RKO (cell line): ENCODE results near the gene PRKAB1.
A peak's percentile ranks its signal among the peaks of the same experiment; 100 is the strongest.
"Not testable (repeated sequence)": the region's sequence is repeated elsewhere in the genome, so short reads cannot be mapped to it uniquely, and the experiment has no call there.

Experiments
- DNase-seq: peaks from one replicate; pipeline ENCODE4 v3.0.0-alpha.2; 2016; ENCODE audit warnings: low spot score

Gene PRKAB1

DNA sequence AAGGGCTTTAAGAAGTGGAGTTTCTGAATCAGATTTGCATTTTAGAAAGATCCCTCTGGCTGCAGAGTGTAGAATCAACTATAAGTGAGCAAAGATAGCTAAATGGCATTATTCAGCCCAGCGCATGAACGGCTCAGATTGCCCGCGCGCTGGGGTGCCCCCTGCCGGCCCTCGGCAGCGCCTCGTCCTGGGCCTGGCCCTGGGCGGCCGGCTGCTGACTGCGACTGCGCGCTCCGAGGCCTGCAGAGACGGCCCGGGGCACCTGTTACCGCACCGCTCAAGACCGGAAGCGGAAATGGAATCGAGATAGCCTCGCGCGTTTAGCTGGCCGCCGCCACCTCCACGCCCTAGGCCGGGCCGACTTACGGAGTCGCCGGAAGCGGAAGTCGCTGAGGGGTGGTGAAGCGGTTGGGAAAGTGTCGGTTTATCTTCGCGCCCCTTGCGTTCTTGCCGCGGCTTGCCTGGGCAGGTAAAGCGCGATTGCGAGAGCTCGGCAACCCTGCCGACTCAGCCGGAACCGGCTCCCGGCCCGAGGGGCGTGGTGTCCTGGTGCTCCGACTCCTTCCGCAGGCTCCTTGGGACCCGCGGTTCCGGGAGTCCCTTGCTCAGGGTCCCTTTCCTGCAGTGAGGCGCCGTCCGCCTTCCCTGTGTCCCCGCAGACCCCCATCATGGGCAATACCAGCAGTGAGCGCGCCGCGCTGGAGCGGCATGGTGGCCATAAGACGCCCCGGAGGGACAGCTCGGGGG lies at the start of gene PRKAB1:
PRKAB1 (plus strand) TSS at position 557 of the 747 bp plus-strand sequence; CDS start at position 669, 112 bp downstream.
- peak; percentile 98 for DNase-seq

DNA sequence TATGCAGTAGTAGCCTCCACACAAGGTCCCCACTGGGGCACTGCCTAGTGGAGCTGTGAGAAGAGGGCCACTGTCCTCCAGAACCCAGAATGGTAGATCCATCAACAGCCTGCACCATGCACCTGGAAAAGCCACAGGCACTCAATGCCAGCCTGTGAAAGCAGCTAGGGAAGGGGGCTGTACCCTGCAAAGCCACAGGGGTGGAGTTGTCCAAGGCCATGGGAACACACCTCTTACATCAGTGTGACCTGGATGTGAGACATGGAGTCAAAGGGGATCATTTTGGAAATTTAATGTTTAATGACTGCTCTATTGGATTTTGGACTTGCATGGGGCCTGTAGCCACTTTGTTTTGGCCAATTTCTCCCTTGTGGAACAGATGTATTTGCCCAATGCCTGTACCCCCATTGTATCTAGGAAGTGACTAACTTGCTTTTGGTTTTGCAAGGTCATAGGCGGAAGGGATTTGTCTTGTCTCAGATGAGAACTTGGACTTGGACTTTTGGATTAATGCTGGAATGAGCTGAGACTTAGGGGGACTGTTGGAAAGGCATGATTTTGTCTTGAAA lies 49.5 kb upstream of the PRKAB1 start:
- not testable (repeated sequence) for DNase-seq

DNA sequence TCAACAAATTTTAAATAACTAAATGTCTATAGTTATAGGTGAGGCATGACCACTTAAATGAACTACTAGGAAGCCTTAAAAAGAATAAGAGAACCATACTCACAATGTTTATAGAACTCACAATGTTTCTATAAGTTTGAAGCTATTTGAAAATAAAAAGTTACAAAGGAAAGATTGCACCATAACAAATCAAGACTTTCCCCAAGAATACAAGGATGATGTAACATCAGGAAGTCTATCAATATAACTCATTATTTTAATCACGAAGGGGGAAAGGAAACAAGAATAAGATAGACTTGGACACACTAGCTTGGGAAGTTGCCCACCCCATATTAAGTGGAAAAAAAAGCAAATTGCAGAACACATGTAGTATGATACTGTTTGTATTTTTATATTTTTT lies 47.4 kb upstream of the PRKAB1 start:
- DNase-seq = no peak

GRCh38 chr12:119621878-119622277 lies 46.1 kb upstream of the PRKAB1 start:
- DNase-seq = no peak

GRCh38 chr12:119624966-119625365 lies 43.0 kb upstream of the PRKAB1 start:
- DNase-seq = no peak

GRCh38 chr12:119627019-119627643 lies 40.8 kb upstream of the PRKAB1 start:
- DNase-seq = no peak

DNA sequence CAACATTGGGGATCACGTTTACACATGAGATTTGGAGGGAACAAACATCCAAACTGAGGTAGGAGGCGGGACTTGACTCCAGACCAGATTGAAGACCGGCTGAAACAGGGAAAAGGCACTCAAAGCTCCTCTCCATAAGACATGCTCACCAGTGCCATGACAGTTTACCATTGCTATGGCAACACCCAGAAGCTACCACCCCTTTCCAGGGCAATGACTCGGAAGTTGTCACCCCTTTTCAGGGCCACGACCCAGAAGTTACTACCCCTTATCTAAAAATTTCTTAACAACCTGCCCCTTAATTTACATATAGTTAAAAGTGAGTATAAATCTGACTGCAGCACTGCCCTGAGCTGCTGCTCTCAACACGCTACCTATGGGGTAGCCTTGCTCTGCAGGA lies 40.2 kb upstream of the PRKAB1 start:
- no peak for DNase-seq

- DNase-seq = no peak
These were observed 37.6 kb upstream of the PRKAB1 start for GRCh38 chr12:119630223-119630780.

GRCh38 chr12:119630962-119631550 lies 36.9 kb upstream of the PRKAB1 start:
- DNase-seq = no peak

GRCh38 chr12:119631930-119632678 lies 35.8 kb upstream of the PRKAB1 start:
- DNase-seq = peak; percentile 25

- DNase-seq = no peak
These were observed 33.2 kb upstream of the PRKAB1 start for GRCh38 chr12:119634743-119635142.

DNA sequence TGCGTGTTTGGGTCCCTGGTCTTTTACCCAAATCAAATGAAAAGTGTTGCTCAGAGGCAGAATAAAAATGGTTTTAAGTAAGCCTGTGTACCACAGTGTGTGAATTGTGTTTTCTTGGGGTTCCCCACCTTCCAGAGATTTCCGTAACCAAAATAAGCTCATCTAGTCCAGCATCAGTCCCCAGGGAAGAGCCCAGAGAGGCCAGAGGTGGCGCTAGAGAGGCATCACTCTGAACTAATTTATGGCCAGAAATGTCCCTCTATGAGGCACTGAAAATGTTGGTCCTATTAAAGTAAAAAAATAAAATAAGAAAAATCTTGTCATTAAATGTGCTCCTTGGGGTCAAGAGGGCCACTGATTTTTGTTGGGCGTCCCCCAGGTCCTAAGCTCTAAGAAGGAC lies 24.9 kb upstream of the PRKAB1 start:
- peak; percentile 21 for DNase-seq

DNA sequence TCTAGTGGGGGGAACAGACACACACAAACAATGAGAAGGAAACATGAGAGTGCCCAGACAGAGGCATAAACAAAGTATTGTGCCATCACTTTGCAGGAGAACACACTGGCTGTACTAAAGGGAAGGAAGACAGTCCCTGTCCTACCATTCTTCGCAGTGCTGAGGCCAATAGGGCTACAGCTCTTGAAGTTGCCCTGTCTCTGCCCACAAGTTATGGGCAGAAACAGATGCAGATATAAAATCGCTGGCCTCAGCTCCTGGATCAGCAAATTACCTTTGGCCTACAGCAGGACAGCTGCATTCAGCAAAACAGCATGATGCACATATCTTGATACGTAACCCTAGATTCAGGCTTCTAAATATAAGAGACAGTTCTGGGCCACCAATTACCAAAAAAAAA lies 23.0 kb upstream of the PRKAB1 start:
- no peak for DNase-seq

- DNase-seq = no peak
These were observed 22.3 kb upstream of the PRKAB1 start for GRCh38 chr12:119645535-119646059.

DNA sequence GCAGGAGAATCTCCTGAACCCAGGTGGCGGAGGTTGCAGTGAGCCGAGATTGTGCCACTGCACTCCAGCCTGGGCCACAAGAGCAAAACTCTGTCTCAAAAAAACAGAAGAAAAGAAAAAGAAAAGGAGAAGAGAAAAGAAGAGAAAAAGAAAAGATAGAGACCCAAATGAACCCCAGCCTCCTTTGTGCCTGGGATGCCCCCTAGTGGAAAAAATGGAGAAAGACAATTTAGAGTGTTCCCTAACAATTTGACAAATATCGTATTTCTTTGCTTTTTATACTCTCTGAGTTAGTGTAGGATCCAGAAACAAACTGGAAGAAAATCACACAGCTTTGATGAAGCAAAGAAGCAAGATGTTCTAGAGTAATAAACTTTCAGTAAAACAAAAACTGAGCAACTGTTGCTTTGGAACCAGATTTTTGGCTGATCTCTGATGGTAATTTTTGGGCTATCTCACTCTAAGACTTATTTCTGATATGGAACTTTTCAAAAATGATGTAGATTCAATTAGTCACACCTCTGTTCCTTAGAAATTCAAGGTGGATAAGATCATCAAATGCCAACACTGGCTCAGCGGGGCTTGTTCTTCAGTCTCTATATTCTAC lies 18.6 kb upstream of the PRKAB1 start:
- DNase-seq = no peak

- no peak for DNase-seq
These were observed 15.3 kb upstream of the PRKAB1 start for GRCh38 chr12:119652665-119653064.

GRCh38 chr12:119657001-119657400 lies 10.9 kb upstream of the PRKAB1 start:
- not testable (repeated sequence) for DNase-seq

DNA sequence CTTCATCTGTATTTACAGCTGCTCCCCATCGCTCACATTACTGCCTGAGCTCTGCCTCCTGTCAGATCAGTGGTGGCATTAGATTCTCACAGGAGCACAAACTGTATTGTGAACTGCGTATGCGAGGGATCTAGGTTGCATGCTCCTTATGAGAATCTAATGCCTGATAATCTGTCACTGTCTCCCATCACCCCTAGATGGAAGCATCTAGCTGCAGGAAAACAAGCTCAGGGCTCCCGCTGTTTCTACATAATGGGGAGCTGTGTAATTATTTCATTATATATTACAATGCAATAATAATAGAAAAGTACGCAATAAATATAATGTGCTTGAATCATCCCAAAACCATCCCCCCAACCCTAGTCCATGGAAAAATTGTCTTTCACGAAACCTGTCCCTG lies 9.8 kb upstream of the PRKAB1 start:
- DNase-seq = not testable (repeated sequence)

DNA sequence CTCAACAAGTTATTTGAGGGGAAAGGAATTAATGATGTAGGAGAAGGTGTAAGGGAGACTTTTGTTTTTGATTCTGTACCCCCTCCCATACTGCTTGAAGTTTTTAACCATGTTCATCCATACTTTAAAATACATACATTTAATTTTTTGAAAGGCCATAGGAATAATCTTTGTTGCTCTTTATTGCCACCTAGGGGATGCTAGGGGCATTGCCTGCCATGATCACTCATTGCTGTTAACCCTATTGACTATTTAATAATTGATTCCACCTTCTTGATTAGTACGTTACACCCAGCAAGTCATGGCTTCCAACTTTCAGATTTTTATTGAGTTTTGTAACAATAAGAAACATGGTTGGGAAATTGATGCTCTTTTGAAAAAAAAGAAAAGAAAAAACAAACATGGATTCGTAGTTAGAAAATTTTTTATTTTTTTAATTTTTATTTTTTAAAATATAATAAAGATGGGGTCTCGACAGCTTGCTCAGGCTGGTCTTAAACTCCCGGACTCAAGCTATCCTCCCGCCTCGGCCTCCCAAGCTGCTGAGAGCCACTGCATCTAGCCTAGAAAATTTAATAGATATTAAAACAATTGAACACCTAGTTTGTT lies 8.5 kb upstream of the PRKAB1 start:
- peak; percentile 45 for DNase-seq

GRCh38 chr12:119660076-119660475 lies 7.9 kb upstream of the PRKAB1 start:
- no peak for DNase-seq

DNA sequence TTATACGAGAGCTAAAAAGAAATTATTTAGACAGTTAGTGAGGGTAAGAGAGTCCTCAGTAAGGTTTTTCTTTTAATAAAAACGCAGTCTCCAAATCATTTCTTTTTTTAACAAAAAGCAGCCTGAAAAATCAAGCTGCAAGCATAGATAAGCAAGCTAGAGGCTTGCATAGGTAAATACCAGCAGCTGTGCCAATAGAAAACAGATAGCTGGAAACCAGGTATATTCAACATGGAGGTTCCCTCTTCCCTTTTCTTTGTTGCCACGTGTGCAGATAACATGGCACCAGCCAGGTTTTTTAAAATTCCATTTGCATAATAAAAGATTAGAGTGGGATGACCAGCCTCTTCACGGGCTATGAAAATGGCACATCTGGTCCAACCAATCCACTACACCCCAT lies 6.1 kb upstream of the PRKAB1 start:
- no peak for DNase-seq
